ENCODE data around the gene STX16. TPM values are rescaled to one million over a fixed set of nuclear protein-coding genes. Genes with fewer than 3 reads are reported as not detected.
"Not testable (repeated sequence)": the region's sequence is repeated elsewhere in the genome, so short reads cannot be mapped to it uniquely, and the experiment has no call there.

The STX16 gene
- total RNA-seq, 1 donor from 2014 or later = 44.9 TPM

GRCh38 chr20:58635279-58635665 is 15.8 kb upstream of the STX16 start:
- peak; percentile 85 for DNase-seq (ENCODE audit: low spot score)

- peak; percentile 43 for DNase-seq (ENCODE audit: low spot score)
Measured at GRCh38 chr20:58636396-58636982, 14.6 kb upstream of the STX16 start.

DNA sequence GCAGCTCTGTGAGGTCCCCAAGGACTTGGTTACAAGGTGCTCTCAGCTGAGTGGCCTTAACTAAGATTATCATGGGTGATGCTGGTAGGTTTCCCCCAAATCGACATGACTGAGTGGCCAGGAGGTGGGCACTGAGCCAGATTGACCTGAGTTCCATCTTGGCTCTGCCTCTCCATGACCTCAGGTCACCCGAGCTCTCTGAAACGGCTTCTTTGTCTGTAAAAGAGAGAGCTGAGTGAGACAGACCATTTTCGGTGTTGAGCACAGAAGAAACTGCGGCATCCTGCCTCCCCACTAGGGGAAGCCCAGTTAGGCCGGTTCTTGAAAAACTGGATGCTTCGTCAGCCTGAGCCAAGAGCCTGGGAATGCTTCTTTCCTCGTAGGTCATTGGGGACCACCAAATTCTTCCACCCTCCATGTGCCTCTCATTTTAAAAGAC is 14.1 kb upstream of the STX16 start:
- DNase-seq (ENCODE audit: low spot score) = peak; percentile 43

- DNase-seq (ENCODE audit: low spot score) = peak; percentile 69
Measured at GRCh38 chr20:58637466-58638213, 13.4 kb upstream of the STX16 start.

DNA sequence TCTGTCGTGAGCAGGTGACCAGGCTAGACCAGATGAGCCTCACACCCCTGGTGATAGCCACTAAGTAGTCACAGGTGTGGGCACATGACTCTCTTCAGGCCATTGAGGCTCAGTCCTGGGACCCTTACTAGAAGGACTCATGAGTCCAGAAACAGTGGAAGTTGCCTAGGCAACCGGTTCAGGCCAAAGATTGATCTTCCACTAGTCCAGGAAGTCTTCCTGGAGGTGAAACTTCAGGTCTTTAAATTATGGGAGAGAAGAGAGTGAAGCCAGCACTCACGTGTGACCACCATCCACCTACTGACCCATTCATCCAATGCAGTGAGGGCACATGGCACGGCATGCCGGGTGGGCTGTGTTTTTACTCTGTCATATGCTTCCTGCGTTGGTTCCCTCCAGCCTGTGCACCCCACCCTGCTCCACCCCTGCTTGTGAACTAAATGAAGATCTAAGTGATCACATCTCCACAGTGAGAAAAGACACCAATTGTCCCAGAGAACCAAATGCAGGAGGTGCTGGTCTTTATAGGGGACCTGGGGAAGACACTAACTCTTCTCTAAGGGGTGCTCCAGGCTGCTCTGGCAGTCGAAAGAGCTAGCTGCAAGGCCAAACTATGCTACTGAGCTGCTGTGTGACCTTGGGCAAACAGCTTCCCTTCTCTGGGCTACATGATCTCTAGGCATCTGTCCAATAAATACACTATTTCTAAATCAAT is 12.5 kb upstream of the STX16 start:
- peak; percentile 69 for DNase-seq (ENCODE audit: low spot score)

DNA sequence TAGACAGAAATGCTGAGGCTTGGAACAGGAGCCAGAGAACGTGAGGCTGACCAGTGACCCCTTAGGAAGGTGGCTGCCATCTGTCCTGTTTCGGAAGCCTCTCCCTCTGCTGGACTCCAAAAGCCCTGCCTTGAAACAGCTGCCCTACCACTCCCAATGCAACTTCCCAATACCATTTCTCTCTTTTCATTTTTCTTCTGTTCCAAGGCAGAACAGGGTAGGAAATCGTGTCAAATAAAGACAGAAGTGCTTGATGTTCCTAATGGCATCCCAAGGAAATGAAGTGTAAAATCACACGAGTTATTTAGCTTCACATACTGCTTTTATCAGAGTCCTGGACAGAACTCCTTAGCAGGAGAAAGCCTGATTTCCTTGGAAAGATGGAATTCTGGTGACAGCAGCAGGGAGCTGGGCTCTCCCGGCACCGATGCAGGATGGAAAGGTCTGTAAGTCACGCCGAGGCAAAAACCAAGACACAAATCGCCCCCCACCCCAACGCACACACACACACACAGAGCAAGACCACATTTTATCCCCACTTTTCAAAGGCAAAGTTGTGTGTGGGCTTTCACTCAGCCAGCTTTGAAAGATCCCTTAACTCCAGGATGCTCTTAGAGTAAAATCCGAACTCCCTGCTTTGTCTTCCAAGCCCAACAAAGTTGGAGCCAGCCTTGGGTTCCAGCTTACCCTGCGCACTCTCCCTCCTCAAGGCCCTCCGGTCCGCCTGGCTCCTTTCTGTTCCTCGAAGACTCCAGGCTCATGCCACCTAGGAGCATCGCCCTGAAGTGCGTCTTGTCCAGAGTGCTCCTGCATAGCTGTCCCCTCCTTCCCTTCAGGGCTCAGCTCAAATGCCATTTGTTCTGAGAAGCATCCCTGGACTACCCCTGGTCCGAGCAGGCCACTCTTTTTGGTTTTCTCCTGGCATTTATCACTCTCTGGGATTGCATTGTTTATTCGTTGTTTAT is 11.6 kb upstream of the STX16 start:
- peak; percentile 59 for DNase-seq (ENCODE audit: low spot score)

GRCh38 chr20:58640446-58640845 is 10.6 kb upstream of the STX16 start:
- DNase-seq (ENCODE audit: low spot score) = peak; percentile 37

DNA sequence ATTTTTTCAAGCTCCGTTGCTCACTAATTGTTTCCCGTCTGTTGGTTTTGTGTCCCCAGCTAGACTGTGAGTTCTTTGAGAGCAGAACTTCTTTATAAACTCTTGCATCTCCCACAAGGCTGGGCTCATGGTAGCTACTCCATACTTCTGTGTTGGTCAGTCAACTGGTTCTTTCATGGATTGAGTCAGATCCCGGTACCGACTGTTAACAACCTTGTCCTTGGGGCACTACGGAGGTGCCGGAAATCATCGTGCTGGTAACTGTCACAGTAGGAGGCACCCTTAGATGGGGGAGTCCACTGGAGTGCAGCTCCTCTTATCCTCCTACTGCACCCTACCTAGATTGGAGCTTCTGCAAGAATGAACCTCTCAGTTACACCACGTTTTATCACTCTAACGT is 8.6 kb upstream of the STX16 start:
- peak; percentile 45 for DNase-seq (ENCODE audit: low spot score)

DNA sequence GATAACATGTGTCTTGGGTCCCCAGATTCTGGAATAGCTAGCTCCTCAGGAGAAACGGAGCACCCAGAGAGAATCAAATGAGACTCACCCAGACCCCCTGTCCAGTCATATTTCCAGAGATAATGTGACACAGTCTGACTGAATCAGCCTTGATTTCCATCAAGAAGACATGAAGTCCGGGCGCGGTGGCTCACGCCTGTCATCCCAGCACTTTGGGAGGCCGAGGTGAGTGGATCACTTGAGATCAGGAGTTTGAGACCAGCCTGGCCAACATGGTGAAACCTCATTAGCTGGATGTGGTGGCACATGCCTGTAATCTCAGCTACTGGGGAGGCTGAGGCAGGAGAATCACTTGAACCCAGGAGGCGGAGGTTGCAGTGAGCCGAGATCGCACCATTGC is 8.2 kb upstream of the STX16 start:
- peak; percentile 67 for DNase-seq (ENCODE audit: low spot score)

GRCh38 chr20:58645412-58645968 is 5.6 kb upstream of the STX16 start:
- DNase-seq (ENCODE audit: low spot score) = peak; percentile 28

DNA sequence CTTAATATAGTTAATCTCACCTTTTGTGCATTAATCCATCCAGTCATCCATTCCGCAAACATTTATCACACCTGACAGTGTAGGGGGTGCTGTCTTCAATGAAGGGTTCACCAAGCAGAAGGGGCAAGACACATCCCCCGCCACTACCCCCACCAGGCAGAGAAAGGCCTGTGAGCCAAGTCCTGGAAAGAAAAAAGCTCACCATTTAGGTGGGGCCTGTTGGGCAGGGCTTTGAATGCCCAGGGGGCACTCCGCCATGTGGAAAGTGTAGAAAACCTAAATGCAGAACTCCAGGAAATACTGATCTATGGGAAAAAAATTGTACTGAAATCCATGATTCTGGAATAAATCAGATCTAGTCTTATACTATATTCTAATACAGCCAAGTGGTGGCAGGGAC is 4.8 kb upstream of the STX16 start:
- DNase-seq (ENCODE audit: low spot score) = peak; percentile 16

GRCh38 chr20:58646703-58647102 is 4.4 kb upstream of the STX16 start:
- DNase-seq (ENCODE audit: low spot score) = peak; percentile 51

DNA sequence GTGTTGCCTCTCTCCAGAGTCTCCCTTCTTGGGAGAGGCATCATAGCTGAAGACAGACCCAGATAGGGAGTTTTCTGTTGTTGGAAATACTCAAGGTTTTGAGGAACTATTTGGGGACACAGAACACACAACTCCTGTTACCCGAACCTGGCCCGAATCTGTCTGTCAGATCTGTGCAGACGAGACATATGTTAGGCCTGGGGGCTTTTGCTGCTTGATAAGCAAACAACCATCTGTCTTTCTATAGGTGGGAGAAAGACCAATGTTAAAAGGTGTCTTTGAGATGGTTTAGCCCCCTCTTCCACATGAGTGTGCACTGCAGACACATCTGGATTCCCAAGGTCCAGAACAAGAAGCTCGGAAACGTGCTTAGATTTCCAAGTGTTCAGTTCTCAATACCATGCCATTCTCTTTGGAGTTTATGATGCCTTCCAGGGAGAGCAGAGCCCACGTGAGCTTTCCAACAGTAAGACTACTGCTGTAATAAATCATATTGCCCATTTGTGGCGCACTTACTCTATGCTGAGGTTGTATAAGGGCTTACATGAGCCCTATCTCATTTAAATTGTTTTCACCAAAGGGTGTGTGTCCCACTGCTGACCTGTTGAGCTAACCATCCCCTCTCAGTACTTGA is 3.8 kb upstream of the STX16 start:
- no peak for DNase-seq (ENCODE audit: low spot score)

DNA sequence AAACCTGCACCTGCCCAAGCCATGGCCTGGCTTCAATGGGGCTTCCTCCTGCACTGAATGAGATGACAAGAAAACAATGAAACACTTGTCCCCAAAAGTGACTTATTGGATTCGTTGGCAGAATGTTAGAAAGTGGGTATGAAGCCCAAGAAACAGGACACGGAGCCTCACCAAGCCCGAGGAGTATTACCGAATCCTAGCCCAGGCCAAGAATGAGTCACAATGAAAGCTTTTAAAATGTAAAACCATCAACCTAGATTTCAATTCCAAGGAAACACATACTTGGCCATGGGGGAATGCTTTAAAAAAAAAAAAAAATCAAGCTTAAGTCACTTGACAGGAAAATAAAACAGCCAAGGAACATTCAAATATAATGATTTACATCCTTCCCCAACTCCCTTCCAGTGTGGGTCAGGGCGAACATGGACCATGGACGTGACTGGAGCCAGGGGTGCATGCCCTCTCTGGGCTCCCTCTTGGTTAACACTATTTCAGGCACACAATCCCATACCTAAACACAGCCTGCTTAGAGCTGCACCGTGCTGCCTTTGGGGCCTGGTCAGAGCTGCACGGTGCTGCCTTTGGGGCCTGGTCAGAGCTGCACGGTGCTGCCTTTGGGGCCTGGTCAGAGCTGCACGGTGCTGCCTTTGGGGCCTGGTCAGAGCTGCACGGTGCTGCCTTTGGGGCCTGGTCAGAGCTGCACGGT is 3.1 kb upstream of the STX16 start:
- no peak for DNase-seq (ENCODE audit: low spot score)

DNA sequence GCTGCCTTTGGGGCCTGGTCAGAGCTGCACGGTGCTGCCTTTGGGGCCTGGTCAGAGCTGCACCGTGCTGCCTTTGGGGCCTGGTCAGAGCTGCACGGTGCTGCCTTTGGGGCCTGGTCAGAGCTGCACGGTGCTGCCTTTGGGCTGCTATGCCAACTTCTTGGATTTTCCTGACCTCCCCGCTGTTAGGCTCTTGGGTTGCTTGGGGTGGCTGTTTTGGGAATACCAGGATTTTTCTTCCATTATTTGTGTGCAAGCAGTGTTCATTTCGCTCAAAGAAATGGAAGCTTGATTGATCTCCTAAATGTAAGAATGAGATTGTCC is 2.6 kb upstream of the STX16 start:
- DNase-seq (ENCODE audit: low spot score) = not testable (repeated sequence)

- no peak for DNase-seq (ENCODE audit: low spot score)
Measured at GRCh38 chr20:58649288-58650180, 1.5 kb upstream of the STX16 start.

DNA sequence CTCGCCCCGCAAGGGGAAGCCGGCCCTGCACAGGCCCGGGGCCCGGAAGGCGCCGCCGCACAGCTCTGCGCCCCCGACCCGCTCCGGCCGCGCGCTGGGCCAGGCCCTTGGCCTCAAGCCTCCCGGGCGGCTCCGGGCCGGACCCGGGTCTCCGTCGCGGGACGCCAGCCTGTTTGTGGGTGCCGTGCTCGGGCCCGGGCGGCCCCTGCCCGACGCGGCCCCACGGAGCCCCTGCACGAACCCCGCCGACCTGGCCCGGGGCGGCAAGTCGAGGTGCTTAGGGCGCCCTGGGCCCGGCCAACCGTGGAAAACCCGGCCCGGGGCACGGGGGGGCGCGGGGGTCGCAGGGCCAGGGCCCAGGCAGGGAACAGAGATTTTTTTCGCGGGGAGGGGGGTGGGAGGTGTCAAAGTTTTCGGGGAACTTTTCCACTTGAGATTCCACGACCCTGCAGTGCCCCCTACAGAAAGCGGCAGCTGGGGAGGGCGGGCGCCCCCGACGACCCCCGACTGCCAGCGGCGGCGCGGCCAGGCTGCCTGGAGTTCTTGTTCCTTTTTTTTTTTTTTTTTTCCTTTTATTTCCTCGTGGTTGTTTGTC is 805 bp upstream of the STX16 start:
- no peak for DNase-seq (ENCODE audit: low spot score)

DNA sequence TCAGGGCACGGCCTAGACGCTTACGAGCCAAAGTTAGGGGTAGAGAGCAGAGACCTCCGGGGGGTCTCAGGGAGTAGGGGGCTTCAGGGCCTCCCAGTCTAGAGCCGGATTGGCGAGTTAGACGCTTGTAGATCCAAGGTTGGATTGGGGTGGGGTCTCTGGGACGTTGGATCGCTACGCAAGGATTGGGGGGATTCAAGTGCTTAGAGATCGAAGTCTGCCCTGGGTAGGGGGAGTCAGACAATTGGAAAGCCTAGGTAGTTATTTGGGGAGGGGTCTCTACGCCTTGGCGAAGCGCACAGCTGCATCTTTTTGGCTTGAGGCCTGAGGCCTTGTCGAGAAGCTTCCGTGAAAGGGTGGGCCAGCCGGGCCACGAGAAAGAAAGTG is 469 bp downstream of the STX16 start:
- no peak for DNase-seq (ENCODE audit: low spot score)

Data from mesenteric fat pad (tissue), 1 donor.